GM10847 (cell line): ENCODE data around the gene COMP.

Experiments used
- POLR2A ChIP-seq: IDR thresholded peaks from 2 replicates; pipeline ENCODE4 v1.6.1; 2011; ENCODE audit not compliant: insufficient read length; ENCODE audit errors: extremely low read depth

Gene COMP

DNA sequence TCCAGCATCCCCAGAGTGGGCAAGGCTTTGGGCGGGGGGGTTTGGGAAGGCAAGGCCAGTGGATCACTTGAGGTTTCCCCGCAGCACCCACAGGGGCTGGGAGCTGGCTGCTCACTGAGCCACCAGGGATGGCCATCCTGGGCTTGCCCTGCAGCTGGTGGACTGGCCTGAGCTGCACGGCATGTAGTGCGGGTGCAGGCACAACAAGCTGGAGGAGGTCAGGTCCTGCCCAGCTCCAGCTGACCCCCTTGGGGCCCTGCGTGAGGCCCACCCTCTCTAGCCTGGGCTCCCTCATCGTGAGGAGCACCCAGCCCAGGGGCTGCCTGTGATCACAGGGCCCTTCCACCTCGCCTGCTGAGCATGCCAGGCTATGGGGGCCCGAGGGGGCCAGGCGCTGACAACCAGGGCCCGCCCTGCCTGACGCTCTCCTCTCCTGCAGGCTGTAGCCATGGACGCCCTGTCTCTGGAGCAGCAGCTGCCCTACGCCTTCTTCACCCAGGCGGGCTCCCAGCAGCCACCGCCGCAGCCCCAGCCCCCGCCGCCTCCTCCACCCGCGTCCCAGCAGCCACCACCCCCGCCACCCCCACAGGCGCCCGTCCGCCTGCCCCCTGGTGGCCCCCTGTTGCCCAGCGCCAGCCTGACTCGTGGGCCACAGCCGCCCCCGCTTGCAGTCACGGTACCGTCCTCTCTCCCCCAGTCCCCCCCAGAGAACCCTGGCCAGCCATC, 22.9 kb downstream of the COMP start:
- no peak for TF ChIP-seq POLR2A

GRCh38 chr19:18765224-18765623, 25.9 kb downstream of the COMP start:
- no peak for TF ChIP-seq POLR2A

DNA sequence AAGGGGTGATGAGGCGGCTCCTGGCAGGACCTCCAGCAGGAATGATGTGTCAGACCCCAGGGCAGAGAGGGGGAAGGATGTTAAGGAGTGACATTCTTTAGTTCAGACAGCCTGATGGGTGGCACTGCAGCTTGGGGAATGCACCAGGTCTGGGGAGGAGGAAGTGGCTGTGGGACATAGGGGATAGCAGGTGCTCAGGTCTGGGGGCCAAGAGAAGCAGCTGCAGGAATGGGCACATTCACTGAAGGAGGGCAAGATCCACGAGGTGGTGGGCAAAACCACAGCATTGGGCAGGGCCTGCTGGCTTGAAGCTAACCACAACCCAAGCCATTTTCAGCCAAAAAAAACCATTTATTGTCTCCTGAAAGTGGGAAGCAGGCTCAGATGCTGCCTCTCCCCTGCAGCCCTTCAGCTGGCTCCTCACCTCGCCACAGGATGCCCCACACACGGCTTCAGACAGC, 26.5 kb downstream of the COMP start:
- TF ChIP-seq POLR2A = no peak

DNA sequence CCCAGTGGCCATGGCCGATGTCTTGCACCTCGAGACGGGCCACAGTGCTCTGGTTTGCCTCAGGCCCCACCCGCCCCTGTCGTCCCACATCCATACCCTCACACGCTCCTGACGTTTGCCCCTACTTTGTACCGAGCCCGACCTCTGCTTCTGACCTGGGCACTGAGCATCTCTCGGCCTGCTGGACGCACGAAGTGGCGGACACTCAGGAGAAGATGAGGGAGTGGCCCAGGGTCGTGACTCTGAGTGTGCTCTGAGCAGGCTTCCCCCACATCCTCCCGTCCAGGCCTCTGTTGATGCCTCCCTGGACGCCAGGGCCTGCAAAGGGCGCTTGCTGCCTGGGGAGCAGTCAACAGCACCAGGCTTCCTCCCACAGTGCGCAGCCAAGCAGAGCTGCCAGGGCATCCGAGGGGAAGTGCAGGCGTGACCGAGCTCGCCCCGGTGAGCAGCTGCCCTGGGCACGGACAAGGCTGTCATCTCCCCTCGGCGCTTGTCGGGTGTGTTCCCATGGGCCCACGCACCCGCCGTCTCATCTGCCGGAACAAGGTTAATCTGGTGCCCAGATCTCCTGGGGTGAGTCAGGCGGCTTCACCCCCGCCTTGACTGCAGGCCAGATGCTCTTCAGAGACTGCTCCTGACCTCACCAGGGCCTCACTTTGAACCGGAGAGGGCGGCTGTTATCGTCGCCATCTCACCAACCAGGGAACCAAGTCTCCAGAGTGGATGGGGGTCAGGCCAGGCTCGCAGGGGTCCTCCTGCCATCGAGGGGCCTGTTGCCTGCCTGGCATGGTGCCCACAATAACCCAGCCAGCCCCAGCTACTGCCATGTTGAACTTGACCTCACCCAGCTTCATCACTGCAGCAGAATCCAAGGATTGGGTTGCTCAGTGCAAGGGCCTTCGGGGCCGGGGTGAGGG, 27.2 kb downstream of the COMP start:
- TF ChIP-seq POLR2A = no peak

DNA sequence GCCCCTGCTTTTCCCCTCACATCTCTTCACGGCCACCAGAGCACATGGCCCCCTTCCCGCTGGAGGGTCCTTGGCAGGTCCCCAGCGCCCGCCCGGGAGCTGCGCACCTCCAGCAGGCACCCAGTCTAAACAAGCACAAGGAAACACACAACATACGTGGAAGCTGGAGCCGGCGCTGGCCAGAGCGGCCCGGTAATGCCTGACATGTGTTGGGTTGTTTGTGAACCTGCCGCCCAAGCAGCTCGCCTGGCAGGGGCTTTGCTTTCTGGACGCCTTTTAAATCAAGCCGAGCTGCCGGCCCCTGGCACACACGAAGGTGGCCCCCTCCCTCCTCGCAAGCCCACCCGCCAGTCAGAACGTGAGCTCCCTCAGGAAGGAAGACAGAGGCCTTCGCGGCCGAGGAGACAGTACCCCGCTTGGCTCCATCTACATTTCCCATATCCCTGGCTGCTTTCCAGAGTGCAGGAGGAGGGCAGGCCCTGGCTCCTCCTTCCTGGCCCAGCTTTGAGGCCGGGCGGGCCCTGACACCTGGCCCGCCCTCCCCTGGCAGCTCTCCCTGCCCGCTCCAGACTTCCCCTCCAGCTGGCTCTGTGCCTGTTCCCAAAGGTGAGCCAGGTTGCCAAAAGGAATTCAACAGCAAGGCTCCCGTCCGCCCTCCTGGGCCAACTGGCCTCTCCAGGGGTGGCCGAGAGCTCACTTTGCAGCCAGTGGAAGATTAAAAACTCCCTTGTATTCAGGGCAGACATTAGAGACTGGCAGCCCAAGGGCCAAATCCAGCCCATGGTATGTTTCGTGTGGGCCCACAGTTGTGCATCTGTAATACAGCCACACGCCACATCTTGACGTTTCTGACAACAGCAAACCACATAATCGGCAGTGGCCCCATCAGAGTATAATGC, 28.7 kb downstream of the COMP start:
- no peak for TF ChIP-seq POLR2A

DNA sequence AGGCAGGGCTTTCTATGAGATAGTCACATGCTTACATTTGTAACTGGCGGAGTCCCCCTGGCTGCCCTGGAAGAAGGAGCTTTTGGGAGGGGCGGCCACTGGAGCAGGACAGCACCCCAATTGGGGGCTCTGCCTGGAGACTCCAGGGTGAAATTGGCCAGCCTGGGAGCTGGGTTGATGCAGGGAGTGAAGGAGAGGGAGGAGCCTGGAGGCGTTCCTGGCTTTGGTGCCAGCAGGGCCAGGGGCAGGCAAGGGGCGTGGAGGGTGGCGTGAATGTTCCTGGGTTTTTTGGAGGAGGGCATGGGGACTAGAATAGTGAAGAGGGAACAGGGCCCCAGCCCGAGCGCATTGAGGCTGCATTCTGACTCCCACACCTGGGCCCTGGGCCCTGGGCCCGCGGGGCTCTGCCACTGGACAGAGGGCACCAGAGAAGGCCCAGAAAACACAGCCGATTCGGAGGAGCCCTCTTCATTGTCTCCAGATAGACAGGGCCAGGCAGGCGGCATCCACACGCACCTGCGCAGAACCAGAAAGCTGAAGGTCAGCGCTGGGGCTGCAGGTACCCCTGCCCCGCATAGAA, 29.5 kb downstream of the COMP start:
- TF ChIP-seq POLR2A = no peak

- TF ChIP-seq POLR2A = no peak
Measured at GRCh38 chr19:18760440-18761383, 30.4 kb downstream of the COMP start.

DNA sequence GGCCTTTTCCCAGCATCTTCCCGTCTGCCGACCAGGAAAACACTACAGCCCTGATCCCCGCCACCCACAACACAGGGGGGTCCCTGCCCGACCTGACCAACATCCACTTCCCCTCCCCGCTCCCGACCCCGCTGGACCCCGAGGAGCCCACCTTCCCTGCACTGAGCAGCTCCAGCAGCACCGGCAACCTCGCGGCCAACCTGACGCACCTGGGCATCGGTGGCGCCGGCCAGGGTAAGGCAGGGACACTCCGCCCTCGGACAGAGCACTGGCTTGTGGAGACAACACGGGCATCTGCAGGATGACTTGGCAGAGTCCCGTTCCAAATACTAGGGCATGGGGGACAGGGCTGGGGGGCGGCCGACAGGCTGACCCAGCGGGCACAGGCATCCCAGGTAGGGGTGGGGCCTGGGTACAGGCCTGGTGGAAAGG, 31.1 kb downstream of the COMP start:
- no peak for TF ChIP-seq POLR2A

- TF ChIP-seq POLR2A = no peak
Measured at GRCh38 chr19:18759304-18759994, 31.7 kb downstream of the COMP start.

DNA sequence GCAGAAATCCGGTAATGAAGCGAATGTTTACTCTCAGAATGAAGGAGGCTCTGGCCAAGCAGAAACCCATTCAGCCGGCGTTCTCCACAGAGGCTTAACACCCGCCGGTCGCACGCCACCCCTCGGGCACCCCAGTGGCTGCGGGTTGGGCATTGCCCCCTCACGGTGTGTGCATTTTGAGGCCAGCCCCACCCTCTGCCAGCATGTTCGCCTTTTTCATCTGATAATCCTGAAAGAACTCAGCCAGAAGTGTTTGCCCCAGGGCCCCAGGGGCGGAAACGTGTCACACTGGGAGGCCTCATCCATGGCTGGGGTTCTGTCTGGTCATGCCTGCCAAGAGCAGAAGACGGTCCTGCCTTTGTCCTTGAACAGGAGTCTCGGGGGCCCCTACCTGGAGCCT, 34.2 kb downstream of the COMP start:
- no peak for TF ChIP-seq POLR2A

GRCh38 chr19:18754501-18754900, 36.6 kb downstream of the COMP start:
- no peak for TF ChIP-seq POLR2A

DNA sequence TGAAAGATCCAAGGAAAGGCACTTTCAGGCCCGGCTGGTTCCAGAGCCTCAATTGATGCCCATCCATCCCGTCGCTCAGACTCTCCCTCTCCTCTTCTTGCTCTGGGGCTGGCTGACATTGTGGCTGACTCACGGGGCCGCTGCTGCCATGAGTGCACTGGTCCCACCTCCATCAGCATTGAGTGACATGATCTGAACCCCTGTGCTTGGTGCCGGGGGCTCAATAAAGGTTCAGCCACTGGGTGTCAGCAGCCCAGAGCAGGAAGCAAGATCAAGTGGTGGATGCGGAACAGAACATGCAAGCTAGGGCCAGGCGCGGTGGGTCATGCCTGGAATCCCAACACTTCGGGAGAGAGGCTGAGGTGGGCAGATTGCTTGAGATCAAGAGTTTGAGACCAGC, 39.5 kb downstream of the COMP start:
- no peak for TF ChIP-seq POLR2A

DNA sequence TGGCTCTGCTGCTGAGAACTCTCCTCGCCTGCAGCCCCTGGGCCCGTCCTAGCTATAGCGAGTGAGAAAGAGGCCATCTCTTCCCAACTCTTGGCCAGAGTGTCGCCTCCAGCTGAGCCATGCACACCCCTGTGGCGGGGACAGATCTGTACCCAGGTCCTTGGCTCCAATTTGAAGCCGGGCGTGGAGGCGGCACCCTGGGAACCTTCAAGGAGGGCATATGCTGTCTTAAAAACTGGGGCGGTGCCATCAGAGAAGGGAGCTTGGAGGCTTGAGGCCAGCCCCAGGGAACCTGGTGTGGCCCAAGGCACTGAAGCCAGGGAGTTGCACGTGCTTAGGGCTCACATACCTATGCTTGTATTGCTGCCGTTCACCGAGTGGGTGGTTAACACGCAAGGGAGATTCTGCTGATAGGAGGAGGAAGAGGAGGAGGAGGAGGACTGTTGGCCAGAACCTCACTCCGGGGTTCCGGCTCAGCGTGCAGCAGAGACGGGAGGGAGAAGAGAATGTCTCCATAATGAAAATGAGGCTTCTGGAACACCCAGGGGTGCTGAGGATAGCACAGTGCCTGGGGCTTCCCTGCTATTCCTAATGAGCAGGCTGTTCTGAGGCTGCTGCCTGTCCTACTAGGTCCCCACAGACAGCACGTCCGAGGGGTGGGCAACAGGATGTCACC, 40.7 kb downstream of the COMP start:
- TF ChIP-seq POLR2A = no peak
